NCI-H2081 (cell line): ENCODE results near the gene COL11A2.

Experiments used
- DNase-seq, 2 experiments: peaks; one replicate each; lab custom pipeline; 2025; lab: John Stamatoyannopoulos, UW

COL11A2 gene

DNA sequence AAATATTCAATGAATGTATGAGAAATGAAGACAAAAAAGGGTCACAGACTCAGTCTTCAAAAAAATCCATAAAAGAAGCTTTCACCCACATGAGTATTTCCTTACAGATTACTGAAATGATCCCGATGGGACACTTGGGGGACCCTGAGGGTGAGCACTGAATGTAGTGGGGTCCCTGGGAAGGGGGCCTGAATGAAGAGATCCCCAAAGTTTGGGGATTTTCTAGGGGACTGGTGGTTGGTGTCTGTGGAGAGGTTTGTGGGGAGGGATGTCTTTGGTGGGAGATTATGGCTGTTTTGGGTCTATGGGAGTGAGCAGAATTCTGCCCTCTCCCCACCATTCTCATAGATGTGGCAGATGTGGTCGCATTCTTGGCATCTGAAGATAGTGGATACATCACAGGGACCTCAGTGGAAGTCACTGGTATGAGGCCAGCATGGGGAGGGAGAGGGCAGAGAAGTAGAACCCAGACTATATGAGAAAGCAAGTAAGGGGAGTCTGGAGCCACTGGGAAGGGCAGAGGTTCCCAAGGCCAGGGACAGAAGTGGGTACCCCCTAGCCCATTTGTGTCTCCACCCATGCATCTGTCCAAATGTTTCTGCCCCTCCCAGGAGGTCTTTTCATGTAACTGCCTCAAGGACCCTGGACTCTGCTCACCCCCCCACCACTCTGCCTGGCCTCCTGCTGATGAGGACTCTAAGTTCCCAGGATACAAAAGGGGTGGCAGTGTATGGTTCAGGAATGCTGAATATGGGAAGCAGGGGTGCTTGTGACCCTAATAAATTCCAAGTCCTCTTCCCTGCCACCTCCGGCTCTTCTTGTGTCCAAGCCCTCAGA is 14.0 kb upstream of the COL11A2 start:
- DNase-seq: no peak

DNA sequence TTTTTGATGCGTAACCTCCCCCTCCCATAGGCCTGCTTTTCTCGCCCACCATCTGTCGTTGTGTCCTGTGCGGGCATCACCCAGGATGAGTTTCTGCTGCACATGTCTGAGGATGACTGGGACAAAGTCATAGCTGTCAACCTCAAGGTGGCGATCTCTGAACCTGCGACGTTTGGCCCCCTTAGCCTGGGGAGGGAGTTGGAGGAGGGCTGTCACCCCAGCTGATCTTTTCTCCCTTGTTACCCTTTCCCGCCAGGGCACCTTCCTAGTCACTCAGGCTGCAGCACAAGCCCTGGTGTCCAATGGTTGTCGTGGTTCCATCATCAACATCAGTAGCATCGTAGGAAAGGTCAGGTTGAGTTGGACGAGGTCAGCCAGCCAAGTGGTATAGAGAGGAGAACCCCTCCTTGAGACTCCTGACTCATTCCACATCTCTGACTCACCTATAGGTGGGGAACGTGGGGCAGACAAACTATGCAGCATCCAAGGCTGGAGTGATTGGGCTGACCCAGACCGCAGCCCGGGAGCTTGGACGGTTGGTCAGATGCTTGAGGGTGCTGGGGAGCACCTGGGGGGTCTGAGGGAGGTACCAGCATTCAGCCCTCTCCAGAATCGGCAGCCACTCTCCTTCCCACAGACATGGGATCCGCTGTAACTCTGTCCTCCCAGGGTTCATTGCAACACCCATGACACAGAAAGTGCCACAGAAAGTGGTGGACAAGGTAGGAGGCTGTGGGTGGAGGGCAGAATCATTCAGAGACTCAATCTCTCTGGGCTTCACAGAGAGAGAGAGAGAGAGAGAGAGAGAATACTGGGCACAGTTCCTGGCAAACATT is 13.1 kb upstream of the COL11A2 start:
- DNase-seq: no peak

DNA sequence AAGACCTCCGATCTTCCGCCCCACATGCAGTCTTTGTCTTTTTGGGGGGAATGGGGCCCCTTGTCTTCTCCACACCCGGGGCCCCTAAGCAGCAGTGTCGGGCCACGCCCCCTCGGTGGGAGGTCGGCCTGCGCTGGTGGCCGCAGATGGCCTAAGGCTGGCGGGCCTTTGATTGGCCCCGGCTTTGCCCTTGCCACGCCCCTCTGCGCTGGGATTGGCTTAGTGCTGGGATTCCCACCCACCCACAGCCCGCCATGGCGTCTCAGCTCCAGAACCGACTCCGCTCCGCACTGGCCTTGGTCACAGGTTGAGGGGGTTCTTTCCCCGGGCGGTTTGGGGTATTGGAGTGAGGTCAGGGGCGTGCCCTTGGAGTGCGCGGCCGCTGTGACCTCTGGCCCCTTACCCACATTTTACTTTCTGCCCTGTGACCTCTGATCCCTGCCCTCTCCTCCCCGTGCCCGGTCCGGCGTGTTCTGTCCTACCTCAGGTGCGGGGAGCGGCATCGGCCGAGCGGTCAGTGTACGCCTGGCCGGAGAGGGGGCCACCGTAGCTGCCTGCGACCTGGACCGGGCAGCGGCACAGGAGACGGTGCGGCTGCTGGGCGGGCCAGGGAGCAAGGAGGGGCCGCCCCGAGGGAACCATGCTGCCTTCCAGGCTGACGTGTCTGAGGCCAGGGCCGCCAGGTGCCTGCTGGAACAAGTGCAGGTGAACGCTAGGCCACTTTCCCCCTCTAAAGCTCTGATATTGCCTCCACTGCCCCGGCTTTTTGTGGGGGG is 12.3 kb upstream of the COL11A2 start, which contains the start of gene HSD17B8:
TSS of gene HSD17B8 (plus strand) at position 241 of the 776 bp plus-strand sequence. CDS start at position 255, 14 bp downstream.
- DNase-seq: peak; percentile 90 to 93

DNA sequence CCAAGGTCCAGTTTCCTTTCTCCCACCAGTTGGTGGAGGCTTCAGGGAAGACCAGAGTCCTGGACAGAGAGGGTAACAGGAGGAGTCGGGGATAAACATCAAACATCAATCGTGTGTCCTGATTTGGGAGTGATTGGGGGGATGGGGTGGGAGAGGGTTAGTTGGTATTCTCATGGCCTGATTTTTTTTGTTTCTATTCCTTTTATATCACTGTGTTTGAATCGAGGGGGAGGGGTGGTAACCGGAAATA is 11.8 kb upstream of the COL11A2 start:
- no peak for DNase-seq

DNA sequence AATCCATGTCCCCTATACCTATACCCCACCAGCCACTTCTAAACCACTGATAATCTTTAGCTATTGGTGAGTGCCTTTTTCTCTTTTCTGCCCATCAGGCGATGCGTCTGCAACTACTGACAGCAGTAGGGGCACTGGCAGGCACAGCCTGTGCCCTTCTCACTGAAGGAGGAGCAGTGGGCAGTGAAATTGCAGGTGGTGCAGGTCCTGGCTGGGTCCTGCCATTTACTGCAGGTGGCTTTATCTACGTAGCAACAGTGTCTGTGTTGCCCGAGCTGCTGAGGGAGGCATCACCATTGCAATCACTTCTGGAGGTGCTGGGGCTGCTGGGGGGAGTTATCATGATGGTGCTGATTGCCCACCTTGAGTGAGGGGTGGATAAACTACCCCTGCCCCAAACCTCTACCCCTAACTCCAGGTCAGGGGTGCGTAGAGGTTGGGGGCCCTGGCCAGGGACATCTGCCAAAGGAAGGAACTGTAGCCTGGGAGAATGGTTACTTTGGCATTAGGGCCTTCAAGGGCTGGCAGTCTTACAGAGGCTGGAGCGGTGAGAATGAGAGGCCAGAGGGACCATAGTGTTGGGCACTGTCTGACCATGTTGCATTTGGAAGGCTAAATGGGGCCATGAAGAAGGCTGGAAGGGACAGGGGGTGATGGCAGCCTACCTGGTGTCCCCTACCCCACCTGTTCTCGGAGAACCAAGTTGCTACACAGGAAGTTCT is 11.3 kb upstream of the COL11A2 start:
- no peak for DNase-seq

DNA sequence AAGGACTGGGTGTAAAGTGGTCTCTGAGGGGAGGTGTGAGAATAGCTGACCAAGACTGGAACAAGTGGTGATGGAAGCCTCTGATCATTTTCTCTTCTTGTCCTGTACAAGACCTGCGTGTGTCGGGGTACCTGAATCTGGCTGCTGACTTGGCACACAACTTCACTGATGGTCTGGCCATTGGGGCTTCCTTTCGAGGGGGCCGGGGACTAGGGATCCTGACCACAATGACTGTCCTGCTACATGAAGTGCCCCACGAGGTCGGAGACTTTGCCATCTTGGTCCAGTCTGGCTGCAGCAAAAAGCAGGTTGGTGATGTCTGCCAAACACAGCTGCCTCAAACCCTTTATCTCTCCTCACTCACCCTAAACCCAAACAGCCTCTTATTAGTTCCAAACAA is 10.5 kb upstream of the COL11A2 start:
- DNase-seq: no peak

DNA sequence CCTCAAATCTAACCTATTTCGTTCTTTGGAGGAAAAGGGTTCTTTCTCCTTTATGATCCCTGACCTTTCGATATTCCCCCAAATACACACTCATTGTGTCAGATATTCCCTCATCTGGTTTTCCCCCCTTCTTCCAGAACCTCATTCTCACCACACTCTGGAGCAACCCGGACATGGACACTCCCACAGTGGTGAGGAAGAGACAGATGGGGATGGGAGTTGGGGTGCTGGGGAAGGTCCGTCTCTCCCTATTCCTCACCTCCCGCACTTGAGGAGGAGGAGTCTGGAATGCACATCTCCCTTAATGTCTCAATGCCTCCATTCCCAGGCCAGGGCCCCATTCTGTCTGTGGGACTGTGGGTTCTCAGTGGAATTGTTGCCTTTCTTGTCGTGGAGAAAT is 9.7 kb upstream of the COL11A2 start:
- DNase-seq: no peak

DNA sequence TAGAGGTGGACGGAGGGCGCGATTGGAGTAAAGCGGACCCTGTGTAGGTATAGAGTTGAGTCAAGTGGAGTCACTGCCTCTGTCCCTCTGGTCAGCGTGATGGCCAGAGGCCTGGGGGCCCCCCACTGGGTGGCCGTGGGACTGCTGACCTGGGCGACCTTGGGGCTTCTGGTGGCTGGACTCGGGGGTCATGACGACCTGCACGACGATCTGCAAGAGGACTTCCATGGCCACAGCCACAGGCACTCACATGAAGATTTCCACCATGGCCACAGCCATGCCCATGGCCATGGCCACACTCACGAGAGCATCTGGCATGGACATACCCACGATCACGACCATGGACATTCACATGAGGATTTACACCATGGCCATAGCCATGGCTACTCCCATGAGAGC is 8.9 kb upstream of the COL11A2 start:
- DNase-seq: no peak

DNA sequence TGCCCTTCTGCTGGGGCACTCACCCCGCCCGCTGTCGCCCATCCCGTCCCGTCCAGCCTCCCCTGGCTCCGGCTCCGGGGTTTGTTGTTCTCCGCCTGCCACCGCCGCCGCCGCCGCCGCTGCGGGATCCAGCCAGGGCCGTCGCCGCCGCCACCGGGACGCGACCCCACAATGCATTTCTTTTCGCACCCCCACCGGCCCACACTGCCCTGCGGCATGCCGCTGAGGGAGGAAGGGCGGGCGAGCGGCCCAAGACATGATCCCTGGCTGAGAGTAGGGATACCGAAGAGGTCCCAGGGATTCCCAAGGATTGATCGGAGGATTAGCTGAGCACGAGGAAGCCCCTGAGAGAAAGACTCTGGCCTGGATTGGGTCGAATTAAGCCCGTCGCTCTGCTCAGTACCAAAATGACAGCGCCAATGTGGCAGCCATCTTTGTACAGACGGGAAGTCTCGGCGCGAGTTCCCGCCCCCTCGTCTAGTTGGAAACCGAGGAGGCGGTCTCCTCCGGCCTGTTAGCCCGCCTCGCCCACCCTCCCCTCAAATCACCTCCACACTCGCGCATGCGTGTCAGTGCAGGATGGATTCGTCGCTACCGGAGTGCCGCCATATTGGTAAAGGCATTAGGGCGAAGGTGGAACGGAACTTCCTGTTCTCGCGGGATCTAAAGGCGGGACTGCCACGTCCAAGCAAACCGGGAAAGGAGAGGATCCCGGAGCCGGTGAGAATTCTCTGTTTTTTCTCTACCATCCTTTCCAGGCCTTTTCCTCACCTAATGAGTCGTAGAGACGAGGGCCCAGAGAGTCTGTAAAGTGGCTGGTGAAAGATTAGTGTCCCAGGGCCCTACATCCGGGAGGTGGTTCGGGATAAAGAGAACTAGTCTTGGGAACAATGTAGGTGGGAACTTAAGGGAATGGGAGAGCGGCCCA is 8.2 kb upstream of the COL11A2 start, which contains the start of the genes RXRB and SLC39A7:
TSS of gene RXRB (minus strand) at position 447 of the 928 bp plus-strand sequence. CDS start at position 258, 189 bp downstream.
TSS of gene SLC39A7 (plus strand) at position 649 of the 928 bp plus-strand sequence. CDS start 379 bp downstream, outside the sequence.
- peak; percentile 98 to 99 for DNase-seq

DNA sequence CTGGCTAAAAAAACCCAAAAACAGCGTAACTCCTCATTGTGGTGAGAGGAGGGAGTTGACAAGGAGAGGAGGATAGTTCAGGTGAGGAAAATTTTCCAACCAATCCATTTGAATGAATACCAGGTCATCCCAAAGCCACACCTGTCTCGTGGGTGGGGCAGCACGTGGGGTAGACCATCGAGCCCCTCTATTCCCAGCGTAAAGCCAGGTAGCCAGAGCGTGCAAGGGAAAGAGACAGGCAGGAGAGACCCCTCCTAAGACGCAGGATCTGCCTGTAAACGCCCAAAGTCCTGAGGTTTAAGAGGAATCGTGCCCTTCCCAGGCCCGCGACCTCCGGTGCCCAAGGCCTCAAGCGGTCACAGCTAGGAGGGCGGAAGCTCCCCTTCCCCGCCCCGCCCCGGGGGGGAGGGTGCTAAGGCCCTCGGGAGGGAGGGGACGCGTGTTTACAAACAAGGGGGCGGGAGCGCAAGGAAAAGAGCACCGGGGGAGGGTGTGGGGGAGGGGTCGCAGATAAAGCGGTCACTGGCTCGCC is 7.5 kb upstream of the COL11A2 start:
- DNase-seq: peak; percentile 42 to 64

DNA sequence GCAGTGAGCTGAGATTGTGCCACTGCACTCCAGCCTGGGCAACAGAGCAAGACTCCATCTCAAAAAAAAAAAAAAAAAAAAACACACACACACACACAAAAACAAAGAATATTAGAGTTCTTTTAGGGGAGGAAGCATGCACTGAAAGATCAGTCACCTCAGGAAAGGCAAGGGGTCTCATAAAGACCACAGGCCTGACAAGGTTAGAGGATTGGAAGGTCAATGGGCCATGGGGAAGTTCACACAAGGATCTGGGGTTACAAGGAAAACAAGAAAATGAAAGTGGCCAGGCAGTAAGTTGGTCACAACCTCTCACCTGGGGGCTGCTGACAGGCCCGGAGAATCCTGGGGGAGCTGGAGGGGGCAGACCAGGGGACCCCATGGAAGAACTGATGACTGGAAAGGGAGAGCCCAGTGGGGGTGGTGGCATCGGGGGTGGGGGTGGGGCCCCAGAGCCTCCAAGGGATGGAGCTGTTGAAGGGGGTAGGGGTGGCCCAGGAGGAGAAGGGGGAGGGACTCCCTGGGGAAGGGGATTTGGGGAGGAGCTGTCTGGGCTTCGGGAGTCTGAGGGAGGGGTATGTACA is 6.7 kb upstream of the COL11A2 start:
- DNase-seq: no peak

DNA sequence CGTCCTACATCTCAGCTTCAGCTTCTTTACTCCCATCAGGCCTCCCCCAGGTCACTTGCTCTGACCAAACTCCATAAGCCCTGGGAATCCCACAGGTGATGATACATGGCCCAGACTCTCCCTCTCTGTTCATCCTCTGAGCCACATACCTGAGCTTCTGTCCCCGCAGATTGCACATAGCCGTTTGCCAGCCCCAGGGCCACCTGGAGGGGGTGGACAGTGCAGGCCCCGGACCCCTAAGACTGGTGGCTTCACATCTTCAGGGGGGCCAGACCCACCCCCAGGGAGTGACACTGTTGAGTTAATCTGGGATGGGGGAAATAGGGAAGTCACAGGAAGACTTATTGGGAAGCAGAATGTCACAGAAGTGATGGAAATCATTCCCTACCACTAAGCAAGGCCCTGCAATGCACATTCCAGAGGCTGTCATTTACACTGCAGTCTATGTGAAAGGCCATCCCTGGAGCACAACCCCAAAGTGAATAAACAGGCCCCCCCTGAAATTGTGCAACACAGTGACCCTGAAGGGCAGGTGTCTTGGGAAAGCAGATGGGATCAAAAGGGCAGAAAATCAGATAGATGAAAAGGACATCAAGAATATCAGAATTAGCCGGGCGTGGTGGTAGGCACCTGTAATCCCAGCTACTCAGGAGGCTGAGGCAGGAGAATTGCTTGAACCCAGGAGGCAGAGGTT is 6.0 kb upstream of the COL11A2 start:
- no peak for DNase-seq

DNA sequence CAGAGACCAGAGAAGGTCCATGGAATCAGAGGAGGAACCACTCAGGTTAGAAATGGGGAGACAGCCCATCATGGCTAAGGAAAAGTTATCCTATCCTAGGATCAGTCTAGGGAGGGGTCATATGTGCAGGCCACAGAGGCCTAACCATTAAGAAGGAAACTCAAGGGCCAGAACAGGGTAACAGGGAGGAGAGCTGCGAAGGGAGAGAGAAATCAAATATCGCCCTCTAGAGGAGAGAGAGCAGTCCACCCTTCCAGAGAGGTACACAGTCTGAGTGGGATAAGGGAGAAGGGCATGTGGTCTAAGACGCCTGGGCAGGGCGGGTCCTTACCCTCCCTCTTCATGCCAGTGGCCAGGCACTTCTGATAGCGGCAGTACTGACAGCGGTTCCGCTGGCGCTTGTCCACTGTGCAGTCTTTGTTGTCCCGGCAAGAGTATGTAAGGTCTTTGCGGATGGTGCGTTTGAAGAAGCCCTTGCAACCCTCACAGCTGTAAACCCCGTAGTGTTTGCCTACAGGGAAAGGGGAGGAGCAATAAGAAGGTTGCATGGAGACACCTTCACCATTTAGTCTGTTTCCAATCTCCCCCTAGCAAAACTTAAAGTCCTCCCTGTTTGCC is 5.3 kb upstream of the COL11A2 start:
- DNase-seq: peak; percentile 43 to 52

DNA sequence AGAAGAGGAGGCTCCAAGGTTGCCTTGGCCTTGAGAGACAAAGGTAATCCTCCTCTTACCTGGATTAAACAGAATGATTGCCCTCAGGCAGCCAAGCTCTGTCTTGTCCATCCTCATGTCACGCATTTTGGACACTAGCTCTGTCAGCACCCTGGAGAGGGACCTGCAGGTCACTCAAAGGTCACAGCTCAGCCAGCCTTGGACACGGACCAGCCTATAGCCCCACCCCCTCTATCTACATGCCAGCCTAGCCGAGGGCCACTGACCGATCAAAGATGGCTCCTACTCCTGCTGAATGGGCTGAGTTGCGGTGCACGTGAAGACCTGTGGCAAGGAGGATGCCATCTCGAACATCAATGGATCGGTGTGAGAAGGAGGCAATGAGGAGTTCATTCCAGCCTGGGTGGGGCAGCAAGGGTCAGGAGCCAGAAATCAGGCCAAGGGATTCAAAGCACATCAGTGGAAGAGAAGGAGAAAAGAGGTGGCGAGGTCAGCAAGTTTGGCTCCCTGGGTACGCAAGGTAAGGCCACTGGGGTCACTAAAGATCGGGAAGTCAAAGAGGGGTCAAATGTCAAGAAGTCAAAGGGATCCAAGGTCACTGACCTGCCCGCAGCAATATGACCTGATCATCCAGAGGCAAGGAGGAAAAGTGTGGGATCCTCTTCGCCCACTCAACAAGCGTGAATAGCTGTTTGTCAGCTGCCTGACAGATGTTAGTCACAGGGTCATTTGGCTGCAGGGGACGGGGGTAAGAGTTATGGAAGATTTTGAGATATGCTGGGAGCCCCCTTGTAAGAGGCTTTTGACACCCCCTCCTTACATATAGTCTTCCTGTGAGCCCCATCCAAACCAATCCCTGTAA is 3.3 kb upstream of the COL11A2 start:
- DNase-seq: no peak

DNA sequence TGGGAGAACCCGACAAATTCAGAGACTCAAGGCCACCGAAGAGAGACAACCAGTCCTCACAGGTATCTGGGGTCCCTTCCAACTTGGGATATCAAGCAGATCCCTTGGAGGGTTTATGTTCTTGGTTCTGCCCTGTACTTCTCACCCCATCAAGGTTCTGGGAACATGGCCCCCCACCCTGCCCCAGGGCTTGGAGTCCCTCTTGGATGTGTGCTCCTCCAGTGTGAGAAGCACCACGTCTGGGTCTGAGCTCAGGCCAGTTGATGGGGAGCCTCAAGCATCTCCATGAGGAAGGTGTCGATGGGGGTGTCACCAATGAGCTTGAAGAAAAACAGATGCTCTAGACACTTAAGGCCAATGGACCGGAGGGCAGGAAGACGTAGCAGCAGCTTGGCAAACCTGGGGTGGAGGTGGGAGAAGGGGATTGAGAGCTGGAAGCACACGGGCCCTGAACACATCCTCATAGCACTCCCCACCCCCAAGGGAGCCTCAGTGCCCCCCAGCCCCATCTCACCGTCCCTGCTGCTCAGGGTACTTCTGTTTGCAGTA is 2.2 kb upstream of the COL11A2 start:
- no peak for DNase-seq

DNA sequence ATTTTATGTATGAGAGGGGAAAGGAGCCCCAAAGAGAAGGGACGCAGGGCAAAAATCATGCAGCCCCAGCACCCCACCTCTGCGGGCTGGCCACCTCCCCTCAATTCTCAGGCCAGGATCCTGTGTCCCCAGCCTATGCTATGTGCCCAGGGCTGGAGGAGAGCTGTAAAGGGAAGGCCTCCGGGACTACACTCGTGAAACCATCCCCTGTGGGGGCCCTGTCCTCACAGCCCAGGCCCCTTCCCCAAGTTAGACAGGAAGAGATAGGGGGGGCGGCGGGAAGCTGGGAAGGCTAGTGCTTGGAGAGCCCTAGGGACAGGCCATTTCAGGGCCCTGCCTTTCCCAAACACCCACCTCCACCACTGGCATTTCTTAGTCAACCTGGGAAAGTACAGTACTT is 1.4 kb upstream of the COL11A2 start:
- DNase-seq: no peak
